GM19023 (cell line): ENCODE measurements around the gene RPL28.
"Not testable (repeated sequence)": the region's sequence is repeated elsewhere in the genome, so short reads cannot be mapped to it uniquely, and the experiment has no call there.

Experiments
- ATAC-seq: cut with Tn5 transposase; IDR thresholded peaks from one replicate; pipeline ENCODE4 v1.9.1; 2021; ENCODE audit warnings: mild to moderate bottlenecking, moderate library complexity; ENCODE audit not compliant: unreplicated experiment

RPL28 gene

DNA sequence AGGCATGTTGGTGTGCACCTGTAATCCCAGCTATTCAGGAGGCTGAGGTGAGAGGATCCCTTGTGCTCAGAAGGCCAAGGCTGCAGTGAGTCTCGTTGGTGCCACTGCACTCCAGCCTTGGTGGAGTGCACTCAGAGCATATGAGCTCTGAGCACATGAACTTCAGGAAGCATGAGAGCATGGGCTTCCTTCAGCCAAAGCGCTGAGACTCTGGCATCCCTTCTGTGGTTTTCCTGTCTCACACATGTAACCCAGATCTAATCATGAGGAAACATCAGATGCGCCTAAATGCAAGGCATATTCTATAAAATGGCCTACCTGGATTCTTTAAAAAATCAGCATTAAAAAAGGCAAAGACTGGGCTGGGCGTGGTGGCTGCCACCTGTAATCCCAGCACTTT, 35.5 kb downstream of the RPL28 start:
- ATAC-seq: not testable (repeated sequence)

DNA sequence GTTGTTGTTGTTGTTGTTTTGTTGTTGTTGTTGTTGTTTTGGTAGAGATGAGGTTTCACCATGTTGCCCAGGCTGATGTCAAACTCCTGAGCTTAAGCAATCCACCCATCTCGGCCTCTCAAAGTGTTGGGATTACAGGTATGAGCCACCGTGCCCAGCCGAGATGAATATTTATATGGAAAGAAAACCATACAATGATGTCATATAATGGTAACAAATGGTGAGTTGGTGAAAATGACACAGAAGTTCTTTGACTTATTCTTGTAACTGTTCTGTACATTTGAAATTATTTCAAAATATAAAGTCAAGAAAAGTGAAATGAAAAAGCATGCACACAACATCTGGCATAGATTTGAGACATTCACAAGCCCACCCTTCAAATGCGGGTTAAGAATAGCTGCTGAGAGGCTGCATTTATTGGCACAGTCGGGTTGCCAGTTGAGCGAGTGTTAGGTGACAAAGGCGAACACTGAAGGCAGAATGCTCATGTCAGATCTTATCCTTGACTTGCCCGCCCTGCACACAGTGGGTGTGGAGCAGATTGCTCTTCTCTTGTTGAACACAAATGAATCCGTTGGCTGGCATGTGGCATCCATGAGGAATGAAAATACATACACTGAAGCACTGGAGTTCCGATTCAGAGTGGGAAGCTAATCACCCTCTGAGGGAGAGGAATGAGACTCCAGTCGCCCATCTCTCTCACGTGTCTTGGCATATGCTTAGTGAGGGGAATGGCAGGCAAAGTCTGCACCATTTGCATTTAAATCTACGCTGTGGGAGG, 37.7 kb downstream of the RPL28 start:
- no peak for ATAC-seq

DNA sequence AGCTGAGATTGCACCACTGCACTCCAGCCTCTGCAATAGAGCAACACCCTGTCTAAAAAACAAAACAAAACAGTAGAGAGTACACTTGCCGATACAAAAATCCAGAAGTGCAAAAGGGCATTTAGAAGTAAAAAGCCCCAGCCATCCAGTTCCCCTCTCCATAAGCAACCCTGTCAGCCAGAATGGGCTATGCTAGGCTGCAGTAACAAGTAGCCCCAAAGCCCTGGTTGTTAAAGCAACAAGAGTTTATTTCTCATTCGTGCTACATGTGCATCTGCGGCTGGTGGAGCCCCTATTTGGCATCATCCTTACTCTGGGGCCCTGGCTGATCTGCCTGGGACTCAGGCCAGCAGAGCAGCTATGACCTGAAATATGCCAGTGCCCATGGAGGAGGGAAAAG, 38.8 kb downstream of the RPL28 start:
- no peak for ATAC-seq

DNA sequence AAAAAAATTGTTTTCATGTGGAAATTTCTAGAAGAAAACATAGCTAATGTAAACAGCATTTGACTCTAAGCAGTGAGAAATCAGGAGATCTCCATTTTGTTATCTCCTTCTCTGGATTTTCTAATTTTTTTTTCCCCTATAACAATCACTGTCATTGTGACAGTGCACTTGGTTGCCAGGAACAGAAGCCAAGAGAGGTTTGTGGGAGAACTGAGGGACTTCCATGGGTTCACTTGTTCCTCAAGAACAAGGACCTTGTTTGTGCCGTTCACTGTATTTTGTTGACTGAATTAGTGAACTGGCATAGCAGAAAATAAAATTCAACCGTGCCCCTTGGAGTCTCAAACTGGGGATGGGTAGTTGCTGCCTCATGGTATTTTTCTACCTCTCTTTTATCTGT, 40.3 kb downstream of the RPL28 start:
- no peak for ATAC-seq

DNA sequence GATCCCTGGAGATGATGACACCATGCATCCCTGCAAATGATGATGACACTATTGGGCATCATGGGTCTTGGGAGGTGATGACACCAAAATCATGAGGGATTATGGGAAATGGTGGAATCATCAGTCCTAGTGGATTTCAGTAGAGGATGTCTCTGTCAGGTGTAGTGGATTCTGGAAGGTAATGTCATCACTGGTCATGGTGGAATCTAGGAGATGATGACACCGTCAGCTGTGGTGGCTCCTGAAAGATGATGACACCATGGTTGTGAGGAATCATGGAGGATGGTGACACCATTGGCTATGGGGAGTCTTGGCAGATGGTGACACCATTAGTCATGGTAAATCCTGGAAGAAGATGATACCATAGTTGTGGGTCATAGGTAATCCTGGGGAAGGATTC, 45.5 kb downstream of the RPL28 start:
- no peak for ATAC-seq

DNA sequence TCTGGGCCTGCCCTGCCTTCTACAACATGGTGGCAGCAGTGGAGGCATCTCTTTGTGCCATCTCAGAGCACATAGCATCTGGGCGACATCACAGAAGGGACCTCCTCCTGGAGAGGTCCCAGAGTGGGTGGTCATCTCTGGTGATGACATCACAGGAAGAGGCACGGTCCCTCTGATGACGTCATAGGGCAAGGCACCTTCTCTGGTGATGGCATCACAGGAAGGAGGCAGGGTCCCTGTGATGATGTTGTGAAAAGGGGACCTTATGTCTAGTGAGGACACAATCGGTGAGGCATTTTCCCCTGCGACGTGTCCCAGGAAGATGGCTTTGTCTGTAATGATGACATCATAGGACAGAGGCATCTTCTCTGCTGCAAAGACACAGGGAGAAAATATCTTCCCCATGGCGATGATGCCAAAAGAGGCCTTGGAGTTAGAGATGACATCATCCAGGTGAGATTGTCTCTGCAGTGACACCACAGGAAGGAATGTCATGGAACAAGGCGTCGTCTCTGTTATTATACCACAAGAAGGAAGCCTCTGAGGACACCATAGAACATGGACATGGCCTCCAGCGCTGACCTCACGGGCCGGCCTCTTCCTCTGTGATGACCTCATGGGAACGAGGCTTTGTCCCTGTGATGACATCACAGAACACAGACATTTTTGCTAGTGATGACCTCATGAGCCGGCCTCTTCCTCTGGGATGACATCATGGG, 46.7 kb downstream of the RPL28 start:
- no peak for ATAC-seq

DNA sequence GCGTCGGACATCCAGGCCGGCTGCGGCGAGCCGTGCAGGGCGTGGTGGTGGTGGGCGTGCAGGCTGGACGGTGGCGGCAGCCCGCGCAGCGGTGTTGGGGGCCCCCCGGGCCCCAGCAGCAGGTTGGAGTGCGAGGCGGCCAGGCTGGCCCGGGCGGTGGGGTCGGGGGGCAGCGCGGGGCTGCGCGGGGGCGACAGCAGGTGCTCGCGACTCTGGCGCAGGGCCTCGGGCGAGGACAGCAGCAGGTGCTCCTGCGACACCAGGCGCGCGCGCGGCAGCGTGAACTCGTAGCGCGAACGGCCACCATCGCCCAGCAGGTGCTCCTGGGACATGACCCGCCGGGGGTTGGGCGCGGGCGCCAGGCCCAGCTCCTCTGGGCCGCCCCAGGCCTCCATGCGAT, 47.6 kb downstream of the RPL28 start:
- no peak for ATAC-seq

DNA sequence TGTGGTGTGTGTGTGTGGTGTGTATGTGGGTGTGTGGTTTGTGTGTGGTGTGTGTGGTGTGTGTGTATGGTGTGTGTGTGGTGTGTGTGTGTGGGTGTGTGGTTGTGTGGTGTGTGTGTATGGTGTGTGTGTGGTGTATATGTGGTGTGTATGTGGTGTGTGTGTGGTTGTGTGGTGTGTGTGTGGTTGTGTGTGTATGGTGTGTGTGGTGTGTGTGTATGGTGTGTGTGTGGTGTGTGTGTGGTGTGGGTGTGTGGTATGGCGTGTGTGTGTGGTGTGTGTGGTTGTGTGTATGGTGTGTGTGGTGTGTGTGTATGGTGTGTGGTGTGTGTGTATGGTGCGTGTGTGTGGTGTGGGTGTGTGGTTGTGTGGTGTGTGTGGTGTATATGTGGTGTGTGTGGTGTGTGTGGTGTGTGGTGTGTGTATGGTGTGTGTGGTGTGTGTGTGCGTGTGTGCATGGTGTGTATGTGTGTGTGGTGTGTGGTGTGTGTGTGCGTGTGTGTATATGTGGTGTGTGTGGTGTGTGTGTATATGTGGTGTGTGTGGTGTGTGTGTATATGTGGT, 48.7 kb downstream of the RPL28 start:
- no peak for ATAC-seq

DNA sequence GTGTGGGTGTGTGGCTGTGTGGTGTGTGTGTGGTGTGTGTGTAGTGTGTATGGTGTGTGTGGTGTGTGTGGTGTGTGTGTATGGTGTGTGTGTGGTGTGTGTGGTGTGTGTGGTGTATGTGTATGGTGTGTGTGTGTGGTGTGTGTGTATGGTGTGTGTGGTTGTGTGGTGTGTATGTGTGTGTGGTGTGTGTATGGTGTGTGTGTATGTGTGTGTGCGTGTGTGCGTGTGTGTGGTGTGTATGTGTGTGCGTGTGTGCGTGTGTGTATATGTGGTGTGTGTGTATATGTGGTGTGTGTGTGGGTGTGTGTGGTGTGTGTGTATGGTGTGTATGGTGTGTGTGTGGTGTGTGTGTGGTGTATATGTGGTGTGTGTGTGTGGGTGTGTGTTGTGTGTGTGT, 49.3 kb downstream of the RPL28 start:
- no peak for ATAC-seq

DNA sequence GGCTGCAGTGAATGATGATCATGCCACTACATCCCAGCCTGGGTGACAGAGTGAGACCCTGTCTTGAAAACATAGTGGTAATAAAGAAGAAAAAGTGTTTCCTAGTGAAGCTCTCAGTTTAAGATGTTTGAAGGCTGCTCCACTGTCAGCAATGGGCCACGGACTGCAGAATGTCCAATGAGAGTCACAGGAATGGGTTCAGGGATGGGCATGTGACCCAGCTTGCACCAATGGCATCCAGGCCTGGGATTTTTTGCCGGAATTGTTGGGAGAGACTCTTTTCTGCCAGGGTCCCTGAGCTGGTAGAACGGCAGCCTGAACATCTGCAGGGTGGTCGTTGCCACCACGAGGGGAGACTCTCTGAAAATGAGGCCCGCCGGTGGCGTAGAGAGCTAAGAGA, 51.1 kb downstream of the RPL28 start:
- ATAC-seq: no peak

DNA sequence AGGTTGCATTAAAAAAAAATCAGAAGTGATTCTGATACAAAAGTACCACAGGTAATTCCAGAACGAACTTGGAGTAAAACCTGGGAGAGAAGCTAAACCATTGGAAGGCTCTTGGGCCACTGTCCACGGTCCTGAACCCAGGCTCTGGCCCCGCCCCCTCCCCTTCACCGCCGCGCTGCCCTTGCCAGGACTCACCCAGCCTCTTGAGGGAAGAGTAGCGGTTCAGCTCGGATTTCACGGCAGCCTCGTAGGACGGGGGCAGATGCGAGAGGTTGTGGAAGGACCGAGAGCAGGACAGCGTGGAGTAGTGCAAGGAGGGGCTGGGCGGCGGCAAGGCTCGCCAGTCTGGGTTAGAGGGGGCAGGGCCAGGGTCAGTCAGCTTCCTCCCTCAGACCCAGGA, 51.7 kb downstream of the RPL28 start:
- ATAC-seq: no peak

DNA sequence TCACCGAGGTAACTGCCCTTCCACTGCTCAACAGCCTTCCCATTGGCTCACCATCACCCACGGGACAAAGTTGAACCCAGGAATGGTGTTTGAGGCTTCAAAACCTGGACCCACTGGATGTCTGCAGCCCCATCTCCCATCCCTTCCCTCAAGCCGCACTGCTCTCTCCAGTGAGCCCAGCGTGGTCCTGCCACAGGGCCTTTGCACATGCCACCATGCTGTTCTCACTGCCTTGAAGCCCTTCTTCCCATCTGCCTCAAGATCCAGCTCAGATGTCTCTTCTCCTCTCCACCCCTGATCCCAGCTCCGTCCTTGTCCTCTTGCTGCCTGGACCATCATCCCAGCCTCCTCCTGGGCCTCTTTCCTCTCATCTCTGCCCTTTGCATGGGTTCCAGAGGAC, 53.3 kb downstream of the RPL28 start:
- no peak for ATAC-seq

DNA sequence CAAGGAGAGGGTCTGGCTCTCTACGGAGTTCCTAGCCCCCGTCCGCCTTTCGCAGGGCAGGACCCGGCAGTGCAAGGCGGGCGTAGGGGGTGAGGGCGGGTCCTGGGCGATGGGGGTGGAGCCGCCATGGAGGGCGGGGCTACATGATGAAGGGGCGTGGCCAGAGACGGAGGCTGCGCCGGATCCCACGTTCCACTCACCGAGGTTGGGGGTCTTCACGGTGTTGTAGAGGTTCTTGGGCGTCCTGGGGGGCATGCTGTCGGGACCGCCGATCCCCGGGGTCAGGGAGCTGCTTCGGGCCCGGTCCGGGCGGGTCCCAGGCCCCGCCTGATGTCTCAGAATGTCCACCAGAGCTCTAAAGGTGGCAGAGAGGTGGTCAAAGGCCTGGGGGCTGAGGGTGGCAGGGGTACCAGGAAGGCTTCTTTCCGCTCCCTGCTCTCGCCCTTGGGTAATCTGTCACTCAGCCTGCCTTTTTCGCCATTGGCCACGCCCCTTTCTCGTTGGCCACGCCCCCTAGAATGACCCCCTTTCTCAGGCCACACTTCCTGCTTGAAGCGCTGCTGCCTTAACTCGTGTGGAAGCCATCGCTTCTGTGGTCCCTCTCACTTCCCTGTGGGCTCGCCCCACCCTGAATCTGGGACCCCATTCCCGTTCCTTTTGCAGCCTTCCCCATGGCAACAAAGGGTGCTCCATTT, 54.8 kb downstream of the RPL28 start:
- no peak for ATAC-seq

DNA sequence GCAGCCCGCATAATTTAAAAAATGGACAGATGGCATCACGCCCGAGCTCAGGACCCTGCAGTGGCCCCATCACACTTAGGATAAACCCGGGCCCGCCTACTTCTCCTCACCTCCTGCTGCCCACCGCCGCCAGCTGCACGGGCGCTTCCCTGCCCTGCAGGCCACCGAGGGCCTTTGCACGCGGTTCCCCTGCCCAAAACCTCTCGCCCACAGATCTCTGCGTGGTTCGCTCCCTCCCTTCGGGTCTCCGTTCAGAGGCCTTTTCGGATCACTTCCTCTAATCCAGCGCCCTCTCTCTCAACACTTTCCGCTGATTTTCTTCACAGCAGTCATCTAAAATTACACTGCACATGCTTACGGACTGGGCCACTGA, 55.6 kb downstream of the RPL28 start:
- no peak for ATAC-seq

DNA sequence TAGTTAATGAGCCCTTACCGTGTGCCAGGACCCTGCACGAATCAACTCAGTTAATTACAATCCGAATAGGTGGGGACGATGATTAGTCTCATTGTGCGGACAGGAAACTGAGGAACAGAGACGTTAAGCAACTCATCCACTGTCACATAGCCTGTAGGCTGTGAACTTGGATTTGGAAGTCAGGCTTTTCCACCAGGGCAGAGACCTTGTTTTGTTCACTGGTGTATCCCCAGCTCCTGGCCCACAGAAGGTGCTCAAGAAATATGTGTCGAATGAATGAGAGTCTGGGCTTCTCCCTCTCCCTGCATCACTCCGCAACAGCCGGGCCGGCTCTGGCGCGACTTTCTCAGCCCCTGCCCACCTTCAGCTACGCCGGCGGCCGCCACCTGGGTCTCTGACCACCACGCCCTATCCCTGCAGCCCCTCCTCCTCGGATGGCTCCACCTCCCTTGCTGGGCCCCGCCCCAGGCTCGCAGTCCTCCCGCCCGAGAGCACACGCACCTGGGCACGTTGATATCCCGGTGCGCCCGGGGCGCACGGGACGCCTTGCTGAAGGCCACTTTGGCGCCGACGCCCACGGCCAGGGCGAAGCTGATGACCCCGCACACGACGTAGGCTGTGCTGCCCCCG, 56.1 kb downstream of the RPL28 start:
- no peak for ATAC-seq

DNA sequence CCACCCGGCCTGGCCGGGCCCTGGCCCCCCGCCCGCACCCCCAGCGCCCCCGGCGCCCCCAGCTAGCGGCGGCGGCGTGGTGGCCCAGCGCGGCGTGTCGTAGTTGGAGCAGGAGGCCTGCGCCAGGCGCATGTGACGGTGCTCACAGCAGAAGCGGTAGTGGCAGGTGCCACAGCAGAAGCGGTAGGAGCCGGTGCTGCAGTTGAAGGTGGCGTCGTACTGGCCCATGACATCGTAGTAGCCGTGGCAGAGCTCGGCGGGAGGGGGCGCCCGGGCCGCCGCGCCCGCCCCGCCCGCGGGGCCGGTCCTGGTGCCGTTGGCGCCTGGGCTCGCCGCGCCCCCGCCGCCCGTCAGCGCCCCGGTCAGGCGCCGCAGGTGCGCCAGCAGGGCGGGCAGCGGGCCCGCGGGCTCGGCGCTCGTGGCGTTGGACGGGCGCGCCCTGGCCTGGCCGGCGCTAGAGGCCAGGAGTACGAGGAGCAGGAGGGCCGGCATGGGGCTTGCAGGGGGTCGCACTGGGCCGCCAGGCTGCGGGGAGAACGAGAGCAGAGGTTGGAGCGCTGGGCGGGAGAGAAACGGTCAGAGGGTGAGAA, 56.7 kb downstream of the RPL28 start:
- no peak for ATAC-seq

DNA sequence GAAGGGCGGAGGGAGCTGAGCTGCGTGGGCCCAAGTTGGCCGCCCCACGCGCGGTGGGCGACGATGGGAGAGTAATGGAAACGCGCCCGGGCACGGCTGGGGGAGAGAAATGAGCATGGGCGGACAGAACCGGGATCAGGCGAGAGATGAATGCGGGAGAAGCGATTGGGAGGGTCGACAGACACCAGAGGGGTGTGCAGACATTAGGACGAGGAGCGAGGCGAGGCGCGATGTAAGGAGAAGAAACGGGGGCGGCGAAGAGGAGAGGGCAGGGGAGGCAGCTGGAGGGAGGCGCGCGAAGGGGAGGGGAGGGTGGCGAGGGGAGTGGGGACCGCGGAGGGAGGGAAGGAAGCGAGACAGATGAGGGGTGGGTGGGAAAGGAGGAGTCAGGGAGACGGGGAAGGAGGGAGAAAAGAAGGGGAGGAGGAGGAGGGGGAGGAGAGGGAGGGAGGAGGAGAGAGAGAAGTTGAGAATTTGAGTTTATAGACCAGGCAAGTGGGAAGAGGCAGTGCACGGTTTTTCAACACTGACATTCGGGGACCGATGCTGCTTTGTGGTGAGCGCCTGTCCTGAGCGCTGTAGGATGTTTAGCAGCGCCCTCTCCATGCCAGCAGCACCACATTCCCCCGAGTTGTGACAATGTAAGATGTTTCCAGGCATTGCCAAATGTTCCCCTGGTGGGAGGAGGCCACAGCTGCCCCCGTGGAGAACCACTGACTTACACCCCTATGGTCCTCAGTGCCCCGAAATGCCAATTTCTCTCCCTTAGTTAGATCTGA, 57.5 kb downstream of the RPL28 start, which contains the start of gene SHISA7:
Gene SHISA7, minus strand, starts transcription at position 256 of the 779 bp plus-strand sequence. CDS start 437 bp downstream, outside the sequence.
- no peak for ATAC-seq

DNA sequence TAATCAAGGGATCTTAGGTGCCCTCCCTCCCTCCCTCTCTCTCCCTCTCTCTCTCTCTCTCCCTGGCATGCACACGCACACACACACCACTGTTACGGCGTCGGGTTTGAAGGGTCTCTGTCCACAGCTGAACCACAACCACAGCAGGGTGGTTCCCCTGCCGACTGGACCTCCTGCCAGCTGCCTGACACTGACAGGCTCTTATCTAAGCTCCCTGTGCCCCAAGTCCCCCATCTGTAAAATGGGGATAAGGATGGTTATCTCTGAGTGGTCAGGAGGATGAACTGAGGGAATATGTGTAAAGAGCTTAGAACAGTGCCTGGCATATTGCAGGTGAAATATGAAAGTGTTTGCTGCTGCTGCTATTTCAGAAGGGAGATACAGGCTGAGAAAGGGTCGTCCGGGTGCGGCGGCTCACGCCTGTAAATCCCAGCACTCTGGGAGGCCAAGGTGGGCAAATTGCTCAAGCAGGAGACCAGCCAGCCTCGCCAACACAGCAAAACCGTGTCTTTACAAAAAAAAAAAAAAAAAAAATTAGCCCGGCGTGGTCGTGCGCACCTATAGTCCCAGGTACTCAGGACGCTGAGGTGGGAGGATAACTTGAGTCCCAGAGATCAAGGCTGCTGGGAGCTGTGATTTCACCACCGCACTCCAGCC, 58.2 kb downstream of the RPL28 start:
- ATAC-seq: no peak

DNA sequence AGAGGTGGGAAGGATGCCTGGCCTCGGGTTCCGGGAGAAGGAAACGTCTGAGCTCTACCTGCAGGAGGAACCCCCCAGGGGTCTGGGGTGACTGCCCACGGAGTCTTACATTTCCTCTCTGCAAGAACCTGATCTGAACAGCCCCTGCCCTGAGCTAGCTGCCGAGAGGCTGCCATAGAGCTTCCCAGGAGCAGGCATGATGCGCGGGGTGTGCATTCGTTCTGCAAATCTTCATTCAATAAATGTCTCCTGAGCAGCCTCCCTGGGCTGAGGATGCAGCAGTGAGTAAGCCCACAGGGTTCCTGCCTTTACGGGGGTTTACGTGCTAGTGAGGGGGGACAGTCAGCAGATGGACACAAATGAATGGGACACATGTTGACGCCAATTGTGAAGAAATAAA, 58.9 kb downstream of the RPL28 start:
- ATAC-seq: no peak
